ENCODE results near the gene KRT1. TPM values are rescaled to one million over a fixed set of nuclear protein-coding genes. Genes with fewer than 3 reads are reported as not detected.

KRT1 gene
- polyA plus RNA-seq, 12 donors, result 0.17 to 1,255 (median 2.6) TPM; not detected in 2

- DNase-seq, result no peak
Observed at GRCh38 chr12:52661668-52662067, 18.5 kb downstream of the KRT1 start.

GRCh38 chr12:52660934-52661499 is 19.2 kb downstream of the KRT1 start:
- DNase-seq, result no peak

- DNase-seq, result no peak
Observed at GRCh38 chr12:52659951-52660350, 20.3 kb downstream of the KRT1 start.

- no peak for DNase-seq
Observed at GRCh38 chr12:52659395-52659794, 20.8 kb downstream of the KRT1 start.

GRCh38 chr12:52658196-52658595 is 22.0 kb downstream of the KRT1 start:
- DNase-seq, result no peak

- no peak for DNase-seq
Observed at GRCh38 chr12:52657250-52657902, 22.8 kb downstream of the KRT1 start.

- no peak for DNase-seq
Observed at GRCh38 chr12:52656616-52657015, 23.6 kb downstream of the KRT1 start.

GRCh38 chr12:52655720-52656124 is 24.5 kb downstream of the KRT1 start:
- no peak for DNase-seq

- DNase-seq, result no peak
Observed at GRCh38 chr12:52655251-52655650, 25.0 kb downstream of the KRT1 start.

GRCh38 chr12:52651726-52652261 is 28.4 kb downstream of the KRT1 start, which contains the start of gene KRT2:
KRT2 (minus strand) TSS chr12:52652211; CDS start chr12:52652142, 69 bp downstream.
- no peak for DNase-seq

- no peak for DNase-seq
Observed at GRCh38 chr12:52650520-52651081, 29.6 kb downstream of the KRT1 start.

- DNase-seq, result no peak
Observed at GRCh38 chr12:52649066-52649465, 31.1 kb downstream of the KRT1 start.

GRCh38 chr12:52648012-52648550 is 32.1 kb downstream of the KRT1 start:
- no peak for DNase-seq

- DNase-seq, result no peak
Observed at GRCh38 chr12:52647601-52648000, 32.6 kb downstream of the KRT1 start.

GRCh38 chr12:52646613-52647012 is 33.6 kb downstream of the KRT1 start:
- DNase-seq, result no peak

- DNase-seq, result no peak
Observed at GRCh38 chr12:52645982-52646381, 34.2 kb downstream of the KRT1 start.

- no peak for DNase-seq
Observed at GRCh38 chr12:52645120-52645761, 35.0 kb downstream of the KRT1 start.

- DNase-seq, result no peak
Observed at GRCh38 chr12:52644078-52644415, 36.2 kb downstream of the KRT1 start.

GRCh38 chr12:52643233-52644077 is 36.8 kb downstream of the KRT1 start:
- DNase-seq, result no peak

GRCh38 chr12:52641468-52641867 is 38.7 kb downstream of the KRT1 start:
- DNase-seq, result no peak

GRCh38 chr12:52637299-52637698 is 42.9 kb downstream of the KRT1 start:
- no peak for DNase-seq
